ENCODE measurements around the gene RANBP10.

DNA sequence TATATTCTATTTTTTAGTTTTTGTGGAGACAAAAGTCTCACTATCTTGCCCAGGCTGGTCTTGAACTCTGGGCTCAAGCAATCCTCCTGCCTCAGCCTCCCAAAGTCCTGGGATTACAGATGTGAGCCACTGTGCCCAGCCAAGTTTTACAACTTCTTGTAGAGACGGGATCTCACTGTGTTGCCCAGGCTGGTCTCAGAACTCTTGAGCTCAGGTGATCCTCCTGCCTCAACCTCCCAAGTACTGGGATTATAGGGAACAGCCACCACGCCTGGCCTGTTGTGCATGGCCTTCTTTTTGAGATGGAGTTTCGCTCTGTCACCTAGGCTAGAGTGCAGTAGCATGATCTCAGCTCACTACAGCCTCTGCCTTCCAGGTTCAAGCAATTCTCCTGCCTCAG lies 47.3 kb upstream of the RANBP10 start:
- TF ChIP-seq EZH2 (IDR thresholded peaks at IDR 0.05) (no peak), POLR2AphosphoS5 (IDR thresholded peaks at IDR 0.05; ENCODE audit: borderline replicate concordance, low read depth, low read length) (no peak), FOXP2 (optimal IDR thresholded peaks at IDR 0.05; ENCODE audit: control extremely low read depth, extremely low read length, insufficient read depth) (no peak)

Measured in SK-N-MC (cell line).